SK-N-MC (cell line): ENCODE results near the gene CHI3L1.

ENCODE experiments used
- EZH2 ChIP-seq: fragments of 200-600 bp; sonication (generic); IDR thresholded peaks from one replicate; pipeline ENCODE4 v1.6.1; 2017; ENCODE audit warnings: antibody characterized with exemption
- POLR2AphosphoS5 ChIP-seq: IDR thresholded peaks from 2 replicates; pipeline ENCODE4 v1.6.1; 2012; ENCODE audit warnings: mild to moderate bottlenecking, low read depth, low read length, borderline replicate concordance

GRCh38 chr1:203131548-203132200 lies 54.8 kb downstream of the CHI3L1 start:
- no peak for TF ChIP-seq POLR2AphosphoS5
- no peak for TF ChIP-seq EZH2
